MM.1S (cell line): ENCODE data around the gene QSOX1.

Source experiments
- EZH2 ChIP-seq: fragments of 300-600 bp; sonication (generic); optimal IDR thresholded peaks from 2 replicates; pipeline ENCODE3; 2017; ENCODE audit warnings: low read depth, mild to moderate bottlenecking, antibody characterized with exemption, low read length, mixed read lengths
- TF ChIP-seq, protein P1 (sequence below): fragments of 300-600 bp; sonication (generic); IDR thresholded peaks from 2 replicates; pipeline ENCODE4 v1.5.1; 2016; ENCODE audit warnings: antibody characterized with exemption, low read length, mixed read lengths

DNA sequence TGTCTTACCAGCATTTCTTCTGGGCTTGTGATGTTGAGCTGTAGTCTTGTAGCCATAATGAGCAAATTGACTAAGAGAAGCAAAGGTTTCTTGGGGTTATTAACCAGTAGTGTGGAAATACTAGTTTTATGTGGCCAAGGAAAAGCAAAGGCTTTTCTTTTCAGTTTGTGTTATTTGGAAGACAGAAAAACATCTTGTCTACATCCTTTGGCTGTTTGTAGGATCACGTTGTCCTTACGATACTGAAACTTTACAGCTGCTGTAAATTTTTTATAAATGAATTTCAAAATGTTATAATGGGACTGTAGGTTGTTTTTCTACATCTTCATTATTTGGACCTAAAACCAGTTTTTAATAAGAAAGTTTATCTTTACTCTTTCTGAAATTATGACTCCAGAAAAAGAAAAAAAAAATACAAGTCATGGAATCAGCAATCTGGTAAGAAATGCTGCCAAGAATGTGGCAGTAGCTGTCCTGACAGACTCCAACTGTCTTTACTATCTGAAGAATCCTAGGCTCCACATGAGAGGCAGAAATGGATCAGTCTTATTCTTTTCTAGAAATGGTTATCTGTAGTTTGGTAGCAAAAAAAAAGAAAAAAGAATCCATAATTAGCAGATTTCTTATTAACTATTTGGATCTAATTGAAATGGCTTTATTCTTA is 41.6 kb upstream of the QSOX1 start:
- no peak for TF ChIP-seq EZH2
- TF ChIP-seq, protein P1, sequence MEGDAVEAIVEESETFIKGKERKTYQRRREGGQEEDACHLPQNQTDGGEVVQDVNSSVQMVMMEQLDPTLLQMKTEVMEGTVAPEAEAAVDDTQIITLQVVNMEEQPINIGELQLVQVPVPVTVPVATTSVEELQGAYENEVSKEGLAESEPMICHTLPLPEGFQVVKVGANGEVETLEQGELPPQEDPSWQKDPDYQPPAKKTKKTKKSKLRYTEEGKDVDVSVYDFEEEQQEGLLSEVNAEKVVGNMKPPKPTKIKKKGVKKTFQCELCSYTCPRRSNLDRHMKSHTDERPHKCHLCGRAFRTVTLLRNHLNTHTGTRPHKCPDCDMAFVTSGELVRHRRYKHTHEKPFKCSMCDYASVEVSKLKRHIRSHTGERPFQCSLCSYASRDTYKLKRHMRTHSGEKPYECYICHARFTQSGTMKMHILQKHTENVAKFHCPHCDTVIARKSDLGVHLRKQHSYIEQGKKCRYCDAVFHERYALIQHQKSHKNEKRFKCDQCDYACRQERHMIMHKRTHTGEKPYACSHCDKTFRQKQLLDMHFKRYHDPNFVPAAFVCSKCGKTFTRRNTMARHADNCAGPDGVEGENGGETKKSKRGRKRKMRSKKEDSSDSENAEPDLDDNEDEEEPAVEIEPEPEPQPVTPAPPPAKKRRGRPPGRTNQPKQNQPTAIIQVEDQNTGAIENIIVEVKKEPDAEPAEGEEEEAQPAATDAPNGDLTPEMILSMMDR, result no peak
